HG03175 (cell line): ENCODE results near the gene HSPH1.
"Not testable (repeated sequence)": the region's sequence is repeated elsewhere in the genome, so short reads cannot be mapped to it uniquely, and the experiment has no call there.

ENCODE experiments used
- ATAC-seq: cut with Tn5 transposase; IDR thresholded peaks from one replicate; pipeline ENCODE4 v1.9.1; 2021; ENCODE audit warnings: mild to moderate bottlenecking, moderate library complexity; ENCODE audit not compliant: unreplicated experiment

HSPH1 gene

DNA sequence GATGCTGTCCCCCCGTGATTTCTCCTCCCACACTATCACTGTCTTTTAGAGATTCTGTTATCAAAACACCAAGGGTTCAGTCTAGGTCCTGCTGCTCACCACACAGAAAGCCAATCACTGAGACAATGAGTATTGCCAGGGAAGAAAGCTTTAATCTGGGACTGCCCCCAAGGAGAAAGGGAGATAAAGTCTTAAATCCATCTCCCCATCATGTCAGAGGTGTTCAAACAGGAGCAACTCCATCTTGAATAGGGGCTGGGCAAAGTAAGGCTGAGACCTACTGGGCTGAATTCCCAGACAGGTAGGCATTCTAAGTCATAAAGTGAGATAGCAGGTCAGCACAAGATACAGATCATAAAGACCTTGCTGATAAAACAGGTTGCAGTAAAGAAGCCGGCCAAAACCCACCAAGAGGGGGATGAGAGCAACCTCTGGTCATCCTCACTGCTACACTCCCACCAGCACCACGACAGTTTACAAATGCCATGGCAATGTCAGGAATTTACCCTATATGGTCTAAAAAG is 63.7 kb downstream of the HSPH1 start:
- not testable (repeated sequence) for ATAC-seq

DNA sequence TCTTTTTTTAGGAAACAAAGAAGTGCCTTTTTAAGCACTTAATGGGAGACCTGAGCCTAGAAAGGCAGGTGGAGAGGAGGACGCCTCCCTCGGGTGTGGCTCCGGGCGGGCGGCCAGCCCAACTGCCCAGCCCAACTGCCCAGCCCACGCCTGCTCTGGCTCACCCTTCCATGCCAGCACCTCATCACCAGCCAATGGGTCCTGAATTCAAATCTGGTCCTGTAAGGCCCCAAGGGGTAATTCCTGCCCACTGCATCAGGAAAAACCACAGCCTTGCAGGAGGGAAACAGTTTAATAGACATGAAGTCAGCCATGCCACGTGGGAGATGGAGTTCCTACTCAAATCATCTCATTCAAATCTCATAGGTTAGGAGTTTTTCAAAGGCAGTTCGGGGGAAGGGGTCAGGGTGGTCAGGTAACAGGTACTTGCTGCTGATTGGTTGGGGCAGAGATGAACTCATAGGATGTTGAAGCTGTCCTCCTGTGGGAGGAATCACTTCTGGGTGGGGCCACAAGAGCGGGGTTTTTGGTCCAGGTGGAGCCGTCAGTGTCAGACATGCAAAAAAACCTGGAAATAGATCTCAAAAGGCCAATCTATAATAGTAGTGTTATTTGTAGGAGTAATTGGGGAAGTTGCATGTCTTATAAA is 64.9 kb downstream of the HSPH1 start:
- ATAC-seq: no peak

DNA sequence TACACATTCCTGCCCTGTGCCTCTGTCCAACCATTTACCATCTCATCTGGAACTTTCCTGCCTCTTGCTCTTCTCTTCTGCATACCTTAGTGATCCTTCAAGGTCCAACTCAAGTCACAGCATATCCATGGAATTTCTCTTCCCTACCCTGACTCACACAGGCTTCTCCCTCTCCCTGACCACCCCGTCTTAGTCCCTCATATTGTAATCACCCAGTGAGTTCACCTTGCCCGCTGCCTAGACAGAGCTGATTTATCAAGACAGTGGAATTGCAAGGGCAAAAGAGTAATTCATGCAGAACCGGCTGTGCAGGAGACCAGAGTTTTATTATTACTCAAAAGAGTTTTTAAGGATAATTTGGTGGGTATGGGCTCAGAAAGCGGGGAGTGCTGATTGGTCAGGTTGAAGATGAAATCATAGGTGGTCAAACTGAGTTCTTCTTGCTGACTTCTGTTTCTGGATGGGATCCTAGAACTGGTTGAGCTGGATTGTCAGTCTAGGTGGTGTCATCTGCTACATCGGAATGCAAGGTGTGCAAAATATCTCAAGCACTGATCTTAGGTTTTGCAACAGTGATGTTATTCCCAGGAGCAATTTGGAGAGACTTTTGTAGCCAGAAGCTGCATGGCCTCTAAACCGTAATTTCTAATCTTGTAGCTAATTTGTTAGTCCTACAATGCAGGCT is 67.2 kb downstream of the HSPH1 start:
- no peak for ATAC-seq

DNA sequence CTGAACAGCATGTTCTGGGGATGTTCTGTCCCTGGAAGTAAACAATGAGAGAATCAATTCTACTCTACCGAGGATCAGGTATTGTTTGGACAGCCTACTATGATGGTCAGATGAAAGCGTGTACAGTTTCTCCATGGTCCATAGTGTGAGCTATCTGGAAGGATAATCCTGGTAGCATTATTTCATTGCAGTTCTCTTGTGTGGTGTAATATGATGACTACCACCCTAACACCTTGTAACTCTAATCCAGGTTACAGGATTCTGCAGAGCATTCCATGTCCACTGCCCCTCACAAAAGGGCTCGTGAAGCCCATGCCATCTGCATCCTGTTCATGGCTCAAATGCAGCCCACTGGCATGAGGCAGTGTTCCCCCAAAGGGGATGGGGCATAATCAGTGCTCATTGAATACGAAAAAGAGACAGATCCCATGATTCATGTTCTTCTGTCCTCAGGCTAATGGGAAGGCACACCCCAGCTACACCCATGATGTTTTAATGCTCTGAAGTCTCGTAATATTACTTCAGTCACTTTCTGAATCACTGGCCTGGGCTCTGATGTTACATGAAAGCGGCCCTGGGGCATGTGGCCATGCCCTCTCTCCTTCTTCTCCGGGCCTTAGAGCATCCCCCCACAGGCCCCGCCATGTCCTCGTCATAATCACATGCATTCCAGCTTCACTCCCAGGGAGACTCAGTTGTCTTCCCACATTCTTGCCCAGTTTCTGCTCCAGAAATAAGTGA is 68.4 kb downstream of the HSPH1 start:
- ATAC-seq: no peak

DNA sequence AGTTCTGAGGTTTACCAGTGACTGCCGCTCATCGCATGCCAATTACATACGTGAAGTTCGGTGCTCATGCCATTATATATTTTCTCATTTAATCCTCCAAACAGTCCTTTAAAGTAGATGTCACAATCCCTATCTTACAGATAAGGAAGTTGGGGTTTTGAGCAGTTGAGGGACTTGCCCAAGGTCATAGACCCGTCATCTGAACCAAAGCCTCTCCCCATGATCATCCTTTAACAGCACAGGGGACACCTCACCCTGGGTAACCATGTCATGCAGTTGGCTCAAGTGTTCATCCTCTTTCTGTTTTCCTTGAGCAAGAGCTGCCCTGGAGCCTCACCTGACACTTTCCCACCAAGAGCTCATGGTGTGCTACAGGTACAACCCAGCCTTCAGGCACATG is 69.1 kb downstream of the HSPH1 start:
- ATAC-seq: no peak

DNA sequence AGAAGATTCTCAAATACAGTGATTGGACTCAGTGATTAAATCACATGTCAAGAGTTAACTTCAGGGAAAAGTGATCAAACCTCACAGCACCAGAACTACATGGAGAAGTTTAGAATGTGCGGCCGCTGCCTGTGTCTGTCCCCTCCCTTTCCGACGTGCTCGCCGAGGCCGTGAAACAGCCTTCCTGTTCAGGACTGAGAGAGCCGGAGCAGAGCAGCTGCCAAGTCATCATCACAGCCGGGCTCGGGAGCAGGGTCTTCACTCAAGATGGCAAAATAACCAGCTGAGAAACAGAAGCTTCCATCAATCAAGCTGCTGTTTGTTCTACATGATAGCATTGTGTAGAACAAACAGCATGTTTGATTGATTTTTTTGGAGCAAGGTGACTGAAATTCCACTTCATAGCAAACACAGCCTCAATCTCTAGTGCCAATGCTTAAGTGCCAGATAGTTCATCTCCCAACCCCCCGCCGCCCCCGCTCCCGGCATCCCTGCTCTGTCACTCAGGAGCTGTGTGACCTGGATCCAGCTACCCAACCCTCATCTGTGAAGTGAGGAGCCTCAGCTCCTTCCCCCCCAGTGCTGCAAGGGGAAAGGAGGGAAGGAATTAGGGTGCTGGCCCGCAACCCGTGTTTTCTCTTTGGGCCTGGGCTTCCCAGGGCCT is 70.6 kb downstream of the HSPH1 start:
- ATAC-seq: no peak

DNA sequence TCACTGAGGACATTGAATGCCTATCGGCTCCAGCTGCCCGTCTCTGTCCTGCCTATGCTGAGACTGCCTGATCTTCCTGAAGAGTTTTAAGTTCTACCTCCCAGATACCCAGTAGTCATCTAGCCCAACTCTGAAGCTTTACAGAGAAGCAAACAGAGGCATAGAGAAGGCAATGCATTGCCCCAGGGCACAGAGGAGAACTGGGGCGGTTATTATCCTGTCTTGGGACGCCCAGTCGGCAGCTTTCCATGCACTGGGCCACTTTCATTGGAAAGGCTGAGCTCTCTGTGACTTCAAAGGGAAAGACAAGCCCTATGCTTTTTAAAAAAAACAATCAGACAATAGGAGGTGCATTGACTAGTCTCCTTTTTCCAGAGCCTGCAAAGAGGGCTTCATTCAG is 71.6 kb downstream of the HSPH1 start:
- no peak for ATAC-seq

DNA sequence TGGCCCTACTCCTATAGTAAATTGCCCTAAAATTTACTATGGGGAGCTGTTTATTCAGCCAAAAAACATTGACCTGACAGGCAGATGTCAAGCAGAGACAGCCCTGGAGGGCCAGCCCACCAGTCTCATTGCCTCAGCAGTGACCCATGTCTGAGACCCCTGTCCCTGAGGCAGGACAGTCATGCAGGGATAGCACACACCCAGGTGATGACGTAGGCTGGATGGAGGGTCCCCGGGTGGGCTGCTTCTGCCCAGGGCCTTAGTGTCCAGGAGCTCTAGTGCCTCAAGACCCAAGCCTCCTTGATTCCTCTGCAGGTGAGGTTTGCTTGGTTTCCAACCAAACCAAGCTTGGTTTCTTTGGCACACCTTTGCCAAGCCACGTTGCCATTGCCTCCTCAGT is 72.1 kb downstream of the HSPH1 start:
- ATAC-seq: no peak

DNA sequence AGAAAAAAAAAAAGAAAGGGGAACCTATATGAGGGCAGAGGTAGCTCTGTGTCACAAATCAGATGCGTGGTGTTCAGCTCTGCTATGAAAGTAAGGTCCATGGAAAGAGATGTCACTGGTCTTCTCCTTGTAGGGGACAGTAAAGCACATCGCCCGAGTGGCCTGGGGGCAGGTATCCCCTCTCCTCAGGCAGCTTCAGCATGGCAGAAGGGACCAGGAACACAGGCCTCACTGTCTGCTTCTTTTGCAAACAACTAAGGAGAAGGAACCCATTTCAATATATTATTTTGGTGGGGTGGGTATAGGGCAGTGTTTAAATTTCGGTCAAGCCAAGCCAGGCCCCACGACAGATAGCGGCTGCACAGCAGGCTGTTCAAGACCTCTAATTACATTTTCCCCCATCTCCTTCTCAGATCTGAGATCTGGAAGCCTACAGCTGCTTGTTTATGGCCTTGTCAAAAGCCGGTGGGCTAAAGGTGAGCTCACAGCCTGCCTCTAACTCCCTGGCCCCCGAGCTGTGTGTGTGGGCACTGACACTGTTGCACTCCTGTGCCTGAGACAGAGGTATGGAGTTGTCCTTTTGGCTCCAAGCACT is 72.8 kb downstream of the HSPH1 start:
- no peak for ATAC-seq
